Measurements from ENCODE around the gene CHRNA3.

GRCh38 chr15:78628227-78628626 lies 7.4 kb upstream of the CHRNA3 start:
- TF ChIP-seq EZH2phosphoT487 (IDR thresholded peaks at IDR 0.05; ENCODE audit: borderline replicate concordance) (no peak), CTCF (IDR thresholded peaks at IDR 0.05 in 2 of 3, conservative IDR thresholded peaks at IDR 0.05 in 1 of 3; ENCODE audit: borderline replicate concordance in 1 of 3, insufficient read depth in 1 of 3, low read depth in 2 of 3, low read length in 2 of 3) (no peak), POLR2A (IDR thresholded peaks at IDR 0.05; ENCODE audit: borderline replicate concordance, extremely low read depth, insufficient read depth, insufficient read length) (no peak), REST (IDR thresholded peaks at IDR 0.05; ENCODE audit: low read depth) (no peak), EZH2 (IDR thresholded peaks at IDR 0.05) (no peak)

Measured in HCT116 (cell line).